T-helper 2 cell (primary cell): Measurements from ENCODE around the gene LHX6.

ENCODE experiments used
- DNase-seq, 5 experiments: peaks; one replicate each; pipeline versions ENCODE4 v3.0.0 to v3.0.0-alpha.2; 2012 to 2022

LHX6 gene

DNA sequence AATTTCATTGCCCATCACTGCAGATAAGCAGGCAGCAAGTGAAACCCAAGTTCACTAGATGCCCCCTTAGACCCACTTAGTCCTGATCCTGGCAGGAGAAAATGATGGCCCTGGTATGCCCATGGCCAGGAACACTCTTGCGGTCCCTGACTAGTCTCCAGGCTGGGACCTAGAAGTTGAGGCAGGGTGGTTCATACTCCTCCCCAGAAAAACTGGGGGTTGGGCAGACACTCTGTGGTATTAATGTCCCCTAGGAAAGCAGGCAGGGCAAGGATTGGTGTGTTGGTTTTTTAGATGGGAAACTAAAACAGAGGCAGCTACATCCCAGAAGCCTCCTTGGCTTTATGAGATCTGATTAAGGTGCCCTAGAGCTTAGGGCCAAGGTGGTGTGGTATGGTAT is 13.1 kb downstream of the LHX6 start:
- no peak for DNase-seq

DNA sequence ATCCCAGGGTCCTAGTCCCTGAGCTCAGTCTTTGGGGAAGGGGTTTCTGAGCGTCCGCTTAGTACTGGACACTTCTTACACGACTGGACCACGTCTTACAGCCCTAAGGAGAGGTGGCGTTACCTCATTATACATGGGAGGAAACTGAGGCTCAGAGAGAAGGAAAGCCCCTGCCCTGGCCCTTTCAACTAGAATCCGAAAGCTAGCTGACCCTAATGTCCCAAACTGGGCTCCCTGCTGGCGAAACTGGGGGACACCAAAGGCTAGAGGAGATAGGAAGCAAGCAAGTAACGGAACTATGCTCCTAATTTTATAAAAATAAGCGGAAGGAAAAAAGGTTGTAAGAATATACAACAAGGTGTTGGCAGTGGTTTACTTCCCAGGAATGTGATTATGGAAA is 14.2 kb downstream of the LHX6 start:
- DNase-seq, result no peak

DNA sequence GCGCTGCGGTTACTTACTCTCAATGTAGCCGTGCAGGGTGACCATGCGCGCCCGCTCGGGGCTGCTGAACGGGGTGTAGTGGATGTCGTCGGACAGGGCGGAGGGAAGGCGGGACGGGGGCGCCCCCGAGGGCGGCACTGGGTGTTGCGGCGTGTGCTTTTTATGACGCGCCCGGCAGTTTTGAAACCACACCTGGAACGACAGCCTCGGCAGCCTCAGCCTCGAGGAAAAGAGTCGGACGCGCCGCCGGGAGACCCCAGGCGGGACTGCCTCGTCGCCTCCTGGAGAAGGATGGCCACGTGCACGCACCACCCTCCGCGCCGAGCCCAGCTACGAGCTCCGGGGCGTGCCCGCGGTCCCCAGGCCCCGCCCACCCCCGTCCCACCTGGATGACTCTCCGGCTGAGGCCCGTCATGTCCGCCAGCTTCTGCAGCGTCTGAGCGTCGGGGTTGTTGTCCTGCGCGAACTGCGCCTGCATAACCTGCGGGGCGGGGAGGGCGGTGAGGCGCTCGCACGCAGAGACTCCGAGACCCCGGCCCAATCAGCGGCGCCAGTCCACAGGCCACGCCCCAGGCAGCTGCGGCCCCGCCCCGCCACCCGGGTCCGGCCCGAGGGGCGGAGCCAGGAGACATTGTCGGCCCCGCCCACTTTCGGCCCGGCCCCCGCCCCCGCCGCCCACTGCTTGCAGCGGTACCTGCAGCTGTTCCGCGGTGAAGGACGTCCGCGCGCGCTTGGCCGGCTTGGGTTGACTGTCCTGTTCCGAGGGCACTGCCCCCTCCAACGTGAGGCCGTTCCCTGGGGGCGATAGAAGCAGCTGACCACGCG is 15.0 kb downstream of the LHX6 start:
- DNase-seq, result peak in 4 of 5 experiments; percentile 5 to 77 (median 28)

DNA sequence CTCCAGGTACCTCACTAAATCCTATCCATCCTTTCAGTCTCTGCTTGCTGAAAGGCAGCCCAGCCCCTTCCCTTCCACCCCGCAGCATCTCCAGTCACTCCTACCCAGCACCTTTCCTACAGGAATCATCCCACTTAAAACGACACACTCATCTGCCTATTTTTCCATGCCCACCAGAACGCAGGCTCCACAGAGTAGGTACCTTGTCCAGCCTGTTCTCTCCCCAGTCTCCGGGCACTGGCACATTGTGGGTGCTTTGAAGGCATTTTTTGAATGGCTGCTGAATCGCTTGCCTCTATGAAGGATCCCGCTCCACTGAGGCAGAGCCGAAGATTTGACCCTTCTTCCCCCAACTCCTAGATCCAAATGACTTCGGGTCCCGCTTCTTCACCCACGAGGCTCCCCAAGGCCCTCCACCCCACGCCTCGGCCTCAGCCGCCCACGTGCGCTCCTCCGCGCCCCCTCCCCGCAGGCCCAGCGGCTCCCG is 15.6 kb downstream of the LHX6 start:
- DNase-seq, result no peak

DNA sequence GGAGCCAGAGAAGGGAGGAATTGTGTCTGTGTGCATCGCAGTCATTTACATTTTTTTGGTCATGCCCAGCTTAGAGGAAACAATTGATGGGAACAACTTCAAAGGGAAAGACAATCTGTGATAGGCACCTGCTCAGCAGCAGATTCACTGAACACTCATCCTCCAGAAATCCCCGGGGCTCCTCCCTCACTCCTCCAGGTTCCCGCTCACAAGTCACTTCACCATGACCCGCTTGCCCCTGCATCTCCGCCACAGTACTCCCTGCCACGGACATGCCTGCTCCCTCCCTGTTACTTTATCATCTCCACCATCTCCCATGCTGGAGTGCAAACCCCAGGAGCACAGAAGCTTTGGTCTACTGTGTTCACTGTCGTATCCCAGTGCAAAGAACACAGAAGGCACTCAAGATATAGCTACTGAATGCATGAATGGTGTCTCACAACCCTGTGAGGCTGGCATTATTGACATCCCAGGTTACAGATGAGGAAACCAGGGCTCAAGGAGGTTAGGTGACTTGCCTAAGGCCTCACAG is 16.2 kb downstream of the LHX6 start:
- DNase-seq, result no peak

DNA sequence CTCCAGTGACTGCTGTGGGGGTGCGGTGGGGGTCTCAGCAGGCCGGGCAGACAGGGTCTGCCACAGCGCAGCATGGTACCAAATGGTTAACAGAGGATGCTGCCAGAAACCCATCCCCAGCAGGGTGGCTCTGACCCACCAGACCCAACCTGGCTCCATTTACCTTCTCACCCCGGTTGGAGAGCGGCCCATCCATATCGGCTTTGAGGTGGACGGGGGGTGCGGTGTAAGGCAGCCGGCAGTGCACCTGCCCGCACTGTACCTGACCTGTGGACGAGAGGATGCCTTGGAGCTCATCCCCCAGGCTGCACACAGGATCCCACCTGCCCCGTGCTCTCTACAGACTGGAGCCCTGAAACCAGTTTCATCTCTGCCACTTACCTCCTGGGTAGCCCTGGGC is 19.3 kb downstream of the LHX6 start:
- DNase-seq, result no peak

DNA sequence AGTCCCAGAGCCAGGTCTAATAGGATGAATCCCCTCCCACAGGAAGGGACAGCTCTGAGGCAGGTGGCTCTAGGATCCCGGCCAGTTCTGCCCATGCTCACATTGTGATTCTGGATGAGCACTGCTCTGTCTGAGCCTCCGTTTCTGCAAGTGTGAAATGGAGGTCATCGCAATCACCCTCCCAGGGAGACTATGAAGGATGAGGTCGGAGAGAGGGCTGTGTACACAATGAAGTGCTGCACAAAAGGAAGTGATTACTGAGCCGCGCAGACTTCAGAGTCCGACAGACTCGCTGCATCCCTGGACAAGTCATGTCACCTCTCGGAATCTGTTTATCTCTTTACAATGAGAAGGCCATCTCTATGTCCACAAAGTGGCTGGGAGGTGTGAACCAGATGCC is 21.7 kb downstream of the LHX6 start:
- no peak for DNase-seq

DNA sequence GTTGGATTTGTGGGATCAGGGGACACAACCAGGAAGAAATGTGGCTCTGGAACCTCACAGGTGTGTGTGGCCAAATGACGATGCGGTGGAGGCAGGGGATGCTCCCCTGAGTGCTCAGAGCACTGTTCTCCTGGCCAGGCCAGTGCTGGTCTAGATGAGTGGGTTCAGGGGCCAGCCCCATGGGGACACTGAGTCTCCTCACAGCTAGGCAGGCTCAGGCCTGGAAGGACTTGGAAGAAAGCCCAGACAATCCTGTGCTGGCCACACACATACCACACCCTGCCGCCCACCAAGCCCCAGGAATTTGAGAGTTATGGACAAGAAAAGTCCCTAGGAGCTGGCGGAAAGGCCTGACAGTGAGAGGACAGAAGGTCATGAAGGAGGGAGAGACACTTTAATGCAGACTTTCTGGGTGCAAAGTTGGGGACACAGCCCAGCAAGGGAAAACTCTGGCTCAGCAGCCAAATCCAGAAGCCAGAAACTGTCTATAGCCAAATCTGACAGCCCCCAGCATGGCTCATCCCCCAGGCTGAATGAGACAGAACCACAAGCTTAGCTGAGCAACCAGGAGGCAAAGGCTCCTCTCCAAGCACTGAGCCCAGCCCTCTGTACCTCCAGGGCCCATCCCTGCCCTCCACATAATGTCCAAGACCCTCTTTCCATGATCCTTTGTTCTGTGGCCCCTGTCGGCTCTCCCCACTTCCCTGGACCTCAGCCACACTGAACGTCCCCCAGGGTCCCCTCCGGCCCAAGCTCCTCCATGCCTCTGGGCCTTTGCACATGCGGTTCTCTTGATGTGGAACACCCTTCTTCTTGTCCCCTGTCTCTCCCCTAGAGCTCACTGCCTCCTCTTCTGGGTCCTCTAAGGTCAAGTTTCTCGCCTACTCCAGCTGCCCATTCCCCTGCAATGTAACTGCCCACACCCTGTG is 22.4 kb downstream of the LHX6 start:
- DNase-seq, result no peak

DNA sequence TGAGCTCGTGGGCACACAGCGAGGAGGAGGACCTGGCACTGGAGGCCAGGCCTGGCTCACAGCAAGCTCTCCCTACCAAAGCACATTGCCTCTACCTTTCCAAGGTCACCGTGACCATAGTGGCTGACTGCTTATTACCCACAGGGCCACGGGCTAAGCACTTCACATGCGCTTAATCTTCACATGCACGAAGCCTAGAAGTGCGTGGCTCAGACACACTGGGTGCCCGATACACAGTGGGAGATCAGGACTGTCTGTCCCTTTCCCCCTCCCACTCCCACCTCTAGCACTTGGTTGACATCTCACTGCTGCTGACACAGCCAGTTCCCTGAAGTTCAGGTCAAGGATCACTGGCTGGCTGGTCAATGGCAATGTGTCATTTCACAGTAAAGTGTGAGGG is 23.6 kb downstream of the LHX6 start:
- no peak for DNase-seq

DNA sequence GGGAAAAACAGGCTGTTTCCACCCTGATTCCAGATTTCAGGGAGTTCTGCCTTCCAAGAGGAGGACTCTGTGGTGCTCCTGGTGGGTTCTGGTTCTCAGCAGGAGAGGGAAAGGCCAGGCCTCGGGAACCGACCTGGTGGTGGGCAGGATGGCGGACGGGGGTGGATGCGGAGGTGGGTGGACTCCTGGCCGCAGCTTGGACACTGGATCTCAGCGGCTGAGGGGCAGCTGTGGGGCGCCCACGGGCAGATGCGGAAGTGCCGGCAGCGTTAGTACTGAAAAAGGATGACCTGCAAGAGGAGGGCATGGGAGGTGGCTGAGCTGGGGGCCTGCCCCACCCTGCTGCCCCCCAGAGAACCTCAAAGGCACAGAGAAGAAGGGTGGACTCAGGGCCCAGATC is 24.3 kb downstream of the LHX6 start:
- no peak for DNase-seq

DNA sequence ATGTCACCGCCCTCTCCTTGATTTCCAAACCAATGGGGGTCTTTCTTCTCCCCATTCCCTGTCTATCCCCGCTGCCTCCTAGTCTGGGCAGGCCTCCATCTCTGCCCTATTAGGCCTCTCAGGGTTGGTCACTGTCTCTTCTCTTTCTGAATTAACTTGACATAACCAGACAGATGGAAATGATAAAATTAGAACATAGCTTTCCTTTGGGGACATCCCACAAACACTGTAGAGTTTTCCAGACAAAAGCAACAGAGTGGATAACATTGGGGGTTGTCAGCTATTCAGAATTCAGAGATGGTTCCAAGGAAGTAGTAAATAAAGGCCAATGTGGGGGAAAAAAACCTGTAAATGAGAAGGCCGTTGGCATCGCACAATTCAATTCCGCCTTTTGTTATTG is 24.7 kb downstream of the LHX6 start:
- no peak for DNase-seq

DNA sequence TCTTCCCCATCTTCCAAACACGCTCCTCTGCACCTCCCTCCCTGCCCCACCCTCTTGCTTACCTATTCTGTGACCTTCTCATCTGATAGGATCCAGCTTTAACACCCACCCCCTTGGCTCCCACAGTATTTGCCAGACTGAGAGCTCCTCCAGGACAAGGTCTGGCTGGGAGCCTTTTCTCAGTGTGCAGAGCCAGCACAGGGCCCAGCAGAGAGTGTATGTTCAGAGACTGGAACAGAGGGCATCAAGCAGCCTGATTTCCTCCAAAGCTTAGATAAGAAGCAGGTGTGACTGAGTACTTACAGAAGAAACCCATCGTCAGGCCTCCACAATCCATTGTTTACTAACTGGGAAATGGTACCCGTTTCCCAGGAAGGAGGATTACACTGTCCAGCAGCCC is 26.6 kb downstream of the LHX6 start:
- no peak for DNase-seq

DNA sequence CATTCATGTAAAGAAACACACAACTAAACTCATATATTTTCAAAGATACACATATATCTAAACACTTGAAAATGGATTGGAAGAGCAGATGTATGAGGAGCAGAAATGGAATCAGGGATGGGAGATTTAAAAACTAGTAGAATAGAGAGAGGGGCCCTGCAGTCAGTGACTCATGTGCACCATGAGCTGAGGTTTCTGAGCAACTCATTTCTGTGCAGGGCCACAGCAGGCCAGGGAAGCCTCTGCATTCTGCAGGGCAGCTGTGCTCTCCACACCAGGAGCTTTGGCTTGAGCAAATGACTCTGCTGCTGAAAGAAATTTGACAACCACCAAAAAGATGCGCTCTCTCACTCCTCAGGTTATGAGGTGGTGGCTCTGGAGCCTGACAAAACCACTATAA is 27.1 kb downstream of the LHX6 start:
- no peak for DNase-seq

DNA sequence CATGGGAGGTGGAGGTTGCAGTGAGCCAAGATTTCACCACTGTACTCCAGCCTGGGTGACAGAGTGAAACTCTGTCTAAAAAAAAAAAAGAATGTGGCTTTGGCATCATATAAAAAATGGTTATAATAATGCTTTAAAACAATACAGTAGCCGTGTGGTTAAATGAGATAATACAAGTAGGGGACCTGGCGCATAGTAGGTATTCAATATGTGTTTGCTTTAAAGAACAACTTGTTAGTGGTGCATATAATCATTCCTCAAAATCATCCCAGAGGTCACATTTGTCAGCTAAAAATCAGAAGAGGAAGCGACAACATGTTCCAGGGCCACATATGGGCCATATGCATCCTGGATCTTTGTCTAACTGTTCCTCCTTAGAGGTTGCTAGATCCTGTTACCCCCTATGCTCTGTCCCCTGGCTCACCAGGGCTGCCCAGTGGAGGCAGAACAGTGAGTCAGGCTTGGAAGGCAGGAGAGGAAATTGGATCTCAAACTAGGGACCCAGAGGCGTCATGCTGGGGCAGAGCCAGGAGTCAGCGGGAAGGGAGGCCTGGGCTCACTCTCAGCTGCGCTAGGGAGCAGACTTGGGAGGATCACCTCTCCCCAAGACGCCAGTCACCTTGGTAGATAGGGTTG is 27.7 kb downstream of the LHX6 start:
- DNase-seq, result no peak

DNA sequence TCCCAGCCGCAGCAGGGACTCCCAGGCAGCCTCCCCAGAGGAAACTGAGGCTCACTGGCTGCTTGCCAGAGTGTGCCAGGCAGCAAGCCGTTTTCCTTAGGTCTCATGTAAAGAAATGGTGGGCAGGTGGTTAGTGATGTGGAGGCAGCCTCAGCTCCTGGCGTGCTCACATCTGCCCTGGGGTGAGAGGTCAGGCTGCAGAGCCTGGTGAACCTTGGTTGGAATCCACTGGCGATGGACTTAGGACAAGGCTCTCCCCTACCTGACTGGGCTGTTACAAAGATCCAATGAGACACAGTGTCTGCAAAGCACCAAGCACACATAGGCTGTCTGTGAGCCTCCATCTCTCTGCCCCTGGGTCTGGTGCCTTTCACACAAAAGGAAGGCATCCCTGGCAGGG is 30.9 kb downstream of the LHX6 start:
- no peak for DNase-seq

DNA sequence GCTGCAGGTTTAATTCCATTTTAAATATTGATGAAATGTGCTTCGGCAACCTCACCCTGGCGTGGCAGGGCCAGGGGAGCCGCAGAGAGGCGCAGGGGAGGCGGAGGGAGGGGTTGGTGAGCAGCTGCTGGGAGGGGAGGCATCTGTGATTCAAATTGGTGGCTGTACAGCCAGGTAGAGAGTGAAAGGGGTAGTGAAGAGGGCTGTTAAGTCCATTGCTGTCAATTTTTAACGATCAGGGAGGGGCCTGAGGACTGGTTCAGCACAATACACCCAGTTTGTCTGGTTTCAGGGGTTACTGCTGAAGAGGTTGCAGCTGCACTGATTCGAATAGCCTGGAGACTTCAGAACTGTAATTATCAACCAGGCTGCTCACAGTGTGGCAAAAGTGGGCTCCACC is 31.3 kb downstream of the LHX6 start:
- no peak for DNase-seq

DNA sequence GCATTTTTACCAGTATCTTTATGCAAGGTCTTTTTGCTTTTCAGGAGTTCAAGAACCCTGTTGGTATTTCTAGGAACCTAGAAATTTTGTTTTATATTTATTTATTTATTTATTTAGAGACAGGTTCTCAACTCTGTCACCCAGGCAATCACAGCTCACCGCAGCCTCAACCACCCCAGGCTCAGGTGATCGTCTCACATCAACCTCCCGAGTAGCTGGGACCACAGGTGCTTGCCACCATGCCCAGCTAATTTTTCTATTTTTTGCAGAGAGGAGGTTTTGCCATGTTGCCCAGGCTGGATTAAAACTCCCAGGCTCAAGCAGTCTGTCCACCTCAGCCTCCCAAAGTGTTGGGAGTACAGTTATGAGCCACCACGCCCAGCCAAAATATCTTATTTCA is 32.9 kb downstream of the LHX6 start:
- no peak for DNase-seq

DNA sequence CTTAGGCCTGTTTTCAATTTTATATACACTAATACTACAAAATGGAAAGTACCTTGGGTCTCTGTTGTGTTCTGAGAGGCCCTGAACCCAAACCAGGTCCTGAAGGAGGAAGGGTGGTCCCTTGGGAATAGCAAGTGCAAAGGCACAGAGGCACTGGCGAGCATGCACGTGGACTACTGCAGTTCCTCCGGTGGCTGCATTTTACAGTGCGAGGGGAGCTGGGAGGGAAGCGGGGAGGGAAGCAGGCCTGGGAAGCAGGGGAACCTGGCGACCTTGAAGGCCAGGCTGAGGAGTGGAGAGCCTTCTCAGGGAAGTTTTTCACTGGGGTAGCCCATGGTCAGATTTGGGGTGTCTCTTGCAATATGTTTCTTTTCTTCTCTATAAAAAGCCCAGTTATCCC is 35.1 kb downstream of the LHX6 start:
- DNase-seq, result no peak

DNA sequence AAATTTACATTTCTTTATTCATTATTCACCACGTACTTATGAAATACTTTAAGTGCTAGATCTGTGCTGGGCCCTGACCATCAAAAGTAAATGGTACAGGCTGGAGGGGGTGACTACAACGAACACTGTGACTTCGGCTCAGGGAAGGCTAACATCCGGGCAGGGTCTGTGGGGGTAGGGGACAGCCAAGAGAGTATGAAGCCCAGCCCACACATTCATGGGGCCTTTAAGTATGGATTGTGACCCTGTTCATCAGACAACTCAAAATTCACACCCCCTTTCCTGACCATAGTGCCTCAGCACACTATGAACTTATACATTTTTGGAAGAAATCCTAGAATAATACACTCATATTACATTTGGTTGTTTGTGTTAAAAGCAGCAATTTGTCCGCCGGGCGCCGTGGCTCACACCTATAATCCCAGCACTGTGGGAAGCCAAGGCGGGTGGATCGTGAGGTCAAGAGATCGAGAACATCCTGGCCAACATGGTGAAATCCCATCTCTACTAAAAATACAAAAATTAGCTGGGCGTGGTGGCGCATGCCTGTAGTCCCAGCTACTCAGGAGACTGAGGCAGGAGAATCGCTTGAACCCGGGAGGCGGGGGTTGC is 35.7 kb downstream of the LHX6 start:
- DNase-seq, result no peak

DNA sequence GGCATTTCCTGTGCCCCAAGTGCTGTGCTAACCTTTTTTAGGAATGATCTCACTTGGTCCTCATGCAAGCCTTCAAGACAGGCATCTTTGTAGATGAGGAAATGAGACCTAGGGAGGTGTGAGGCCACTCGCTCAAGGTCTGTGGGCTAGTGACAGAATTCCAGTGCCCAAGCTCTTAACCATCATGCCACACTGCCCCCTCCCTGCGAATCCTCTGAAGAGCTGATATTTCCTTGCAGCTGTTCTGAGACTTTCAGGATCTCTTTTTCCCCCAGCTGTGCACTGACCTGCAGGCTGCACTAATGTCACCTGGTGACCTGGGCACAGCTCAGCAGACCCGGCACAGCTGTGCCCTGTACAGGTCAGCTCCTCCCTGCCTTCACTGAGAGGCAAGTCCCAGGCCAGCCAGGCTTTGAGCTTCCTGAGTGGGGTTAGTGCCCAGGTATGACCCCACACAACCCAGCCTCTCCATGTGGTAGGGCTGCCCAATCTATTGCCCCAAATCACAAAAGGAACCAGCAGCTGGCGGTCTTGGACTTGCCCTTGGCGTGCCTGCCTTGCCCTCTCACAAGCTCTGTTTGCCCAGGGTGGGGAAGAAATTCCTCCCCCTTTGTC is 36.4 kb downstream of the LHX6 start:
- DNase-seq, result no peak

DNA sequence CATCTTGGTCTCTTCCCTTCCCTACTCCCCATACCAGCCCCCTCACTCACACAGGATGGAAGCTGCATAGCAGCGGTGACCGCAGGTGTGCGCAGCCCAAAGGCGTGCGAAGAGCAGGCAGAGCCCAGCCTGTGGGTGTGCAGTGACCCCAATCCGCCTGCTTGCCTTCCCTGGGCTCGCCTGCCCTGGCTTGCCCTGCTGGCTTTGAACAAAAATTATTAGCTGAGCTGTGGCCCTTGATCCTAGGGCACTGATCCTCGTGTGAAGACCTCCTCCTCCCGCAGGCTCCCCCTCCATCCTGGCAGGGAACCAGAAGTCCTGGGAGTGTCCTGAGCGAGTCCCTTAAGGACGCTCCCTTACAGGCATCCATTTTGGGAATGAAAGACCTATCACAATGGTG is 37.2 kb downstream of the LHX6 start:
- no peak for DNase-seq
